Stimulated activated naive CD8-positive, alpha-beta T cell treated with anti-CD3 and anti-CD28 coated beads, Interleukin-15, Interleukin-2, amounts not matched to agents 100 ng/mL and 50 ng/mL, for 24 hours (primary cell): ENCODE results near the gene SYNE1.

ENCODE experiments used
- H3K27ac Mint-ChIP-seq: one replicate; pipeline ENCODE4 v1.8.0; 2021; ENCODE audit warnings: mild to moderate bottlenecking, mixed read lengths
- H3K27me3 Mint-ChIP-seq: one replicate; pipeline ENCODE4 v1.8.0; 2021; ENCODE audit warnings: mixed read lengths
- H3K36me3 Mint-ChIP-seq: one replicate; pipeline ENCODE4 v1.8.0; 2021; ENCODE audit warnings: low read depth, mixed read lengths
- H3K4me1 Mint-ChIP-seq: one replicate; pipeline ENCODE4 v1.8.0; 2021; ENCODE audit warnings: low read depth, mixed read lengths
- H3K4me3 Mint-ChIP-seq: one replicate; pipeline ENCODE4 v1.8.0; 2021; ENCODE audit warnings: mild to moderate bottlenecking, mixed read lengths
- H3K9me3 Mint-ChIP-seq: one replicate; pipeline ENCODE4 v1.8.0; 2021; ENCODE audit warnings: mixed read lengths

Gene SYNE1

GRCh38 chr6:152184917-152185574 is 452.1 kb downstream of the SYNE1 start:
- peaks cover 87% of the 10 kb centered on the region for H3K4me1 Mint-ChIP-seq
- peak overlapping the region; percentile 87 for H3K27ac Mint-ChIP-seq
- peak overlapping the region; percentile 82 for H3K4me3 Mint-ChIP-seq
- H3K36me3 Mint-ChIP-seq: peaks cover 25% of the 10 kb centered on the region
- H3K9me3 Mint-ChIP-seq: no peaks in the 10 kb centered on the region
- H3K27me3 Mint-ChIP-seq: no peaks in the 10 kb centered on the region

- H3K27me3 Mint-ChIP-seq: no peaks in the 10 kb centered on the region
- H3K4me3 Mint-ChIP-seq: peak overlapping the region; percentile 82
- H3K36me3 Mint-ChIP-seq: peaks cover 24% of the 10 kb centered on the region
- H3K4me1 Mint-ChIP-seq: peaks cover 84% of the 10 kb centered on the region
- peak overlapping the region; percentile 87 for H3K27ac Mint-ChIP-seq
- H3K9me3 Mint-ChIP-seq: no peaks in the 10 kb centered on the region
Measured at GRCh38 chr6:152184573-152184916, 452.6 kb downstream of the SYNE1 start.

- no peaks in the 10 kb centered on the region for H3K9me3 Mint-ChIP-seq
- H3K4me3 Mint-ChIP-seq: no peak overlapping the region
- peaks cover 15% of the 10 kb centered on the region for H3K36me3 Mint-ChIP-seq
- peaks cover 53% of the 10 kb centered on the region for H3K4me1 Mint-ChIP-seq
- H3K27me3 Mint-ChIP-seq: no peaks in the 10 kb centered on the region
- peak overlapping the region; percentile 53 for H3K27ac Mint-ChIP-seq
Measured at GRCh38 chr6:152180601-152181000, 456.6 kb downstream of the SYNE1 start.

GRCh38 chr6:152176268-152176667 is 460.9 kb downstream of the SYNE1 start:
- Mint-ChIP-seq H3K27me3 (no peaks in the 10 kb centered on the region), H3K4me1 (peaks cover 31% of the 10 kb centered on the region), H3K36me3 (peaks cover 49% of the 10 kb centered on the region), H3K9me3 (peaks cover 2% of the 10 kb centered on the region), H3K27ac (no peak overlapping the region), H3K4me3 (no peak overlapping the region)

- no peak overlapping the region for H3K27ac Mint-ChIP-seq
- peaks cover 53% of the 10 kb centered on the region for H3K36me3 Mint-ChIP-seq
- peaks cover 9% of the 10 kb centered on the region for H3K9me3 Mint-ChIP-seq
- no peak overlapping the region for H3K4me3 Mint-ChIP-seq
- H3K27me3 Mint-ChIP-seq: no peaks in the 10 kb centered on the region
- peaks cover 35% of the 10 kb centered on the region for H3K4me1 Mint-ChIP-seq
Measured at GRCh38 chr6:152173957-152174356, 463.2 kb downstream of the SYNE1 start.

- H3K4me1 Mint-ChIP-seq: peaks cover 35% of the 10 kb centered on the region
- no peak overlapping the region for H3K4me3 Mint-ChIP-seq
- peaks cover 9% of the 10 kb centered on the region for H3K9me3 Mint-ChIP-seq
- no peak overlapping the region for H3K27ac Mint-ChIP-seq
- H3K36me3 Mint-ChIP-seq: peaks cover 56% of the 10 kb centered on the region
- H3K27me3 Mint-ChIP-seq: no peaks in the 10 kb centered on the region
Measured at GRCh38 chr6:152173321-152173720, 463.8 kb downstream of the SYNE1 start.

- Mint-ChIP-seq H3K36me3 (peaks cover 64% of the 10 kb centered on the region), H3K4me3 (peak overlapping the region; percentile 68), H3K27me3 (no peaks in the 10 kb centered on the region), H3K27ac (peak overlapping the region; percentile 99), H3K4me1 (peaks cover 35% of the 10 kb centered on the region), H3K9me3 (peaks cover 9% of the 10 kb centered on the region)
Measured at GRCh38 chr6:152170702-152171667, 466.2 kb downstream of the SYNE1 start.

- peaks cover 38% of the 10 kb centered on the region for H3K4me1 Mint-ChIP-seq
- no peaks in the 10 kb centered on the region for H3K27me3 Mint-ChIP-seq
- peaks cover 63% of the 10 kb centered on the region for H3K36me3 Mint-ChIP-seq
- H3K9me3 Mint-ChIP-seq: peaks cover 9% of the 10 kb centered on the region
- peak overlapping the region; percentile 68 for H3K4me3 Mint-ChIP-seq
- H3K27ac Mint-ChIP-seq: peak overlapping the region; percentile 99
Measured at GRCh38 chr6:152170313-152170701, 466.9 kb downstream of the SYNE1 start.

GRCh38 chr6:152167641-152168603 is 469.2 kb downstream of the SYNE1 start:
- Mint-ChIP-seq H3K4me1 (peaks cover 30% of the 10 kb centered on the region), H3K4me3 (no peak overlapping the region), H3K27me3 (no peaks in the 10 kb centered on the region), H3K9me3 (peaks cover 9% of the 10 kb centered on the region), H3K36me3 (peaks cover 59% of the 10 kb centered on the region), H3K27ac (no peak overlapping the region)

GRCh38 chr6:152166897-152167296 is 470.3 kb downstream of the SYNE1 start:
- no peak overlapping the region for H3K27ac Mint-ChIP-seq

GRCh38 chr6:152166497-152166896 is 470.7 kb downstream of the SYNE1 start:
- Mint-ChIP-seq H3K27ac (no peak overlapping the region), H3K9me3 (peaks cover 9% of the 10 kb centered on the region), H3K36me3 (peaks cover 55% of the 10 kb centered on the region), H3K4me1 (peaks cover 28% of the 10 kb centered on the region), H3K27me3 (no peaks in the 10 kb centered on the region), H3K4me3 (no peak overlapping the region)

More at GRCh38 chr6:152166897-152167296, 470.3 kb downstream of the SYNE1 start:
- Mint-ChIP-seq H3K9me3 (peaks cover 9% of the 10 kb centered on the region), H3K4me1 (peaks cover 28% of the 10 kb centered on the region), H3K36me3 (peaks cover 59% of the 10 kb centered on the region), H3K27me3 (no peaks in the 10 kb centered on the region), H3K4me3 (no peak overlapping the region)

- H3K36me3 Mint-ChIP-seq: peaks cover 44% of the 10 kb centered on the region
- H3K27ac Mint-ChIP-seq: no peak overlapping the region
- H3K4me3 Mint-ChIP-seq: no peak overlapping the region
- no peaks in the 10 kb centered on the region for H3K27me3 Mint-ChIP-seq
- H3K9me3 Mint-ChIP-seq: no peaks in the 10 kb centered on the region
- H3K4me1 Mint-ChIP-seq: peaks cover 24% of the 10 kb centered on the region
Measured at GRCh38 chr6:152164957-152165356, 472.2 kb downstream of the SYNE1 start.

- peaks cover 28% of the 10 kb centered on the region for H3K4me1 Mint-ChIP-seq
- H3K9me3 Mint-ChIP-seq: no peaks in the 10 kb centered on the region
- no peaks in the 10 kb centered on the region for H3K27me3 Mint-ChIP-seq
- no peak overlapping the region for H3K4me3 Mint-ChIP-seq
- H3K27ac Mint-ChIP-seq: peak overlapping the region; percentile 65
- H3K36me3 Mint-ChIP-seq: peaks cover 44% of the 10 kb centered on the region
Measured at GRCh38 chr6:152161501-152161900, 475.7 kb downstream of the SYNE1 start.

- Mint-ChIP-seq H3K27ac (peak overlapping the region; percentile 88), H3K4me1 (peaks cover 24% of the 10 kb centered on the region), H3K9me3 (no peaks in the 10 kb centered on the region), H3K27me3 (no peaks in the 10 kb centered on the region), H3K36me3 (peaks cover 42% of the 10 kb centered on the region), H3K4me3 (no peak overlapping the region)
Measured at GRCh38 chr6:152160346-152160745, 476.8 kb downstream of the SYNE1 start.
